GM21447 (cell line): ENCODE measurements around the gene GLRX3.
"Not testable (repeated sequence)": the region's sequence is repeated elsewhere in the genome, so short reads cannot be mapped to it uniquely, and the experiment has no call there.

Experiments
- ATAC-seq: cut with Tn5 transposase; IDR thresholded peaks from one replicate; pipeline ENCODE4 v1.9.1; 2021; ENCODE audit not compliant: unreplicated experiment

GLRX3 gene

DNA sequence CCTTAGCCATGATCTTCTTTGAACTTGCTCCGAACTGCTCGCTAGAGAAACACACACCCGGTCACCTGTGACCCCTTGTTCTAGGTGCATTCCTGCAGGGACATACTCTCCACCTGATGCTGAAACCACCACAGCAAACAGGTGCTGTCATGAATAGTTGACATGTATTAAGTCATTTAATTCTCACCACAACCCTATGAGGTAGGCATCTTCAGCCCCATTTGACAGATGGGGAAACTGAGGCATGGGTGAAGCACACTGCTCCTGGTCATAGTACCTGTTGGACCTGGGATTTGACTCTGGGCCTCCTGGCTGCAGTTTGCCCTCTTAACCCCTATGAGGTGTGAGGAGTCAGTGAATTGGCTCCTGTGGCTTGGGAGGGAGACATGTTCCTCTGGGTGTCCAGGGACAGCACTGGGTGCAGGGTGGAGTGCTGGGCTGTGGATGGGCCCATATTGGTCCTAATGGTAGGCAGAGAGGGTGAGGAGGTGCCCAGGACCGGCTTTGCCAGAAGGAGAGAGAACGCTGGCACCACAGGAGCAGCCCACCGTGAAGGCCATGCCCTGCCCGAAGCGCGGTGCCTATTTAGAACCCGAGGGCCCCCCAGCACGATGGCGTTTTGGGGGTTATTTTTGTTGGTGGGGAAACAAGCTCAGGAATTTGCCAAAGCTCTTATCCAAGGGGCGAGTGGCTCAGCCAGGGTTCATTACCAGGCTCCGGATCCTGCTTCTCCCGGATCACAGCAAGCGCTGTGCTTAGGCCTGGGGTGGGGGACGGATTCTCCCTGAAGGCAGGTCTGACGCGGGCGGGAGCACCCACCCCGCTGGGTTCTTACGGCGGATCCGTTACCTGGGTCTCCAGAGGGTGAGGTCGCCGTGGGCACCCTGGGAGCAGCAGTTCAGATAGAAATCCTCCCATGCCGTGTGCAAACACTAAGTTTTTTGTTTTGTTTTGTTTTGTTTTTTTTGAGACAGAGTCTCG, 52.3 kb downstream of the GLRX3 start:
- no peak for ATAC-seq

GRCh38 chr10:130189608-130190054, 53.4 kb downstream of the GLRX3 start:
- ATAC-seq, result no peak

DNA sequence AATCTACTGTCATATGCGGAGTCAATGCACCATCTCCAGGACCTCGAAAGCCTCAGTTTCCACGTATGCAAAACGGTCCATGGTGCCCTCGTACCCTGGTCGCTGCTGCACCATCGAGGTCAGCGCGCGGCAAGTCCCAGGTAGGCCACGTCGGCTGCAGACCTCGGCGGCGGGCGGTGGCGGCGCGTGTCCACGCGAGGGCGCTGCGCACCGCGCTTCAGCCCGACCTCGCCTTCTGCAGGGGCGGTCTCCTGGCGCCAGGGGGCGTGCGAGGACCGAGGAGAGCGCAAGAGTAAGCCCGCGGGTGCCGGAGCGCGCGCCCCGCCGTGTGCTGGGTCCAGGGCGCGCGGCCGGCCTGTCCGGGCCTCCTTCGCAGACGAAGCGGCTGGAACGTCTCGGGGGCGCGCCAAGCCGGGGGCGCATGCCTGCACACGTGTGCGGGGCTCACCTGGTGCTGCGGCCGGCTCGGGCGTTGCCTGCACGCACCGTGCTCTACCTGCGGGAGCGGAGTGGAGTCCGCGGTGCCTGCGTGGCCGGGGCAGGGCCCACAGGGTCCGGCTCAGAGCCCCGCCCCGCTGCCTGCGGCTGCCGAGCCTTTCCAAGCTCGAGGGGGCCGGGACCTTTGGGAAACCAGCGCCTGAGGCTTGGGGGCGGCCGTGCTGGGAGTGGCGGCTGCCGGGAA, 54.0 kb downstream of the GLRX3 start:
- ATAC-seq, result peak; percentile 81

GRCh38 chr10:130190737-130191115, 54.5 kb downstream of the GLRX3 start:
- ATAC-seq, result no peak

GRCh38 chr10:130191380-130191779, 55.2 kb downstream of the GLRX3 start:
- no peak for ATAC-seq

DNA sequence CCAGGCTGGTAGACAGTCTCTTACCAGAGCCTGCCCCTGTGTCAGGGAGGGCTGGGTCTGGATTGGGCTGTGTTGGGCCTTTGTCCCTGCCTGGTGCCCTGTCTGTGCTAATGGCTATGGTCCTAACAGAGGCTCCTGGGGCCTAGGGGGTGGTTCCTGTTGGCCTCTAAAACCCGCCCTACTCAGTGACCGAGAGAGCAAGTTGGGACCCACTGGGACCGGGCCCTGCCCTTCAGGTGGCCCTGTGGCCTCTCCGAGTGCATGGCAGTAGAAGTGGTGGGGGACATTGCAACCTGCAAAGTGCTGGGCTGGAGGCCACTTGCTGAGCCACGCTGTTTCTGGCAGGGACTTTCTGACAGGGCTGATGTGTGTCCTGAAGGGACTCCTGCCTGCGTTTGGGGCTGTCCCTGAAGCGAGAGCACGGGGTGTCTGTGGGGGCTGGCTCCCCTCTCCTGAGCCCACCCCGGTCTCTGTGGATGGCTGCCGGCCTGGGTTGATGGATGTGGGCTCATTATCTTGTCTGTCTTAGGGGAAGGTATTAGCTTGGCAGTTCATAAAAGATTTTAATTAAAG, 56.2 kb downstream of the GLRX3 start:
- ATAC-seq, result no peak

GRCh38 chr10:130193033-130193432, 56.8 kb downstream of the GLRX3 start:
- no peak for ATAC-seq

DNA sequence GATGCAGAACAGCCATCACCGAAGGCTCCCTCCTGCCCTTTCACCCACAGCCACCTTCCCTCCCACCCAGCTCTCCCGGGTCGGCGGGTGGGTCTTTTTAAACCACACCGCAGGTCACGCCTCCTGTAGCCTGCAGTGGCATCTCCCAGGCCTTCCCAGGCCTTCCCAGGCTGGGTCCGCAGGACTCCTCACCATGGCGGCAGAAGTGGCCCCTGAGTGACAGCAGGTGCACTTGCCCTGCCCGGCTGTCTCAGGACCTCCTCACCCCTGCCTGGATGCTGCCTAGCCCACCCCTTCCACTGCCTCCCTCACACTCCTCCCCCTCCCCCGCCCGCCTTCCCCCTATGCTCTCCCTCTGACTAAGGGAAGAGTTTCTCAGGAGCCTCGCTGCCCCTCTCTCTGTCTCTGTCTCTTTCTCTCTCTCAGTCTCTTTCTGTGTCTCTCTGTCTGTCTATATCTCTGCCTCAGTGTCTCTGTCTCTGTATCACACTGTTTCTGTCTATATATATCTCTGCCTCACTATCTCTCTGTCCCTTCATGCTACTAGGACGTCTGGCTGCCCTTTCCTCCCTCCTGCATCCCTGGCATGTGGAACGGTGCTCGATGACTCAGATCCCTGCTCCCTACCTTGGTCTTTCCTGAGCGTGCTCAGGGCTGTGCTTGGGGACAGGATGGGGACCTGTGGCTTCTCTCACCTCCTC, 57.5 kb downstream of the GLRX3 start:
- no peak for ATAC-seq

GRCh38 chr10:130194194-130194990, 58.2 kb downstream of the GLRX3 start:
- no peak for ATAC-seq

- no peak for ATAC-seq
Measured at GRCh38 chr10:130194991-130195645, 58.9 kb downstream of the GLRX3 start.

GRCh38 chr10:130195746-130196294, 59.6 kb downstream of the GLRX3 start:
- ATAC-seq, result no peak

GRCh38 chr10:130196511-130197487, 60.6 kb downstream of the GLRX3 start:
- ATAC-seq, result no peak

- ATAC-seq, result no peak
Measured at GRCh38 chr10:130198651-130199050, 62.5 kb downstream of the GLRX3 start.

GRCh38 chr10:130200179-130201042, 64.2 kb downstream of the GLRX3 start:
- ATAC-seq, result no peak

DNA sequence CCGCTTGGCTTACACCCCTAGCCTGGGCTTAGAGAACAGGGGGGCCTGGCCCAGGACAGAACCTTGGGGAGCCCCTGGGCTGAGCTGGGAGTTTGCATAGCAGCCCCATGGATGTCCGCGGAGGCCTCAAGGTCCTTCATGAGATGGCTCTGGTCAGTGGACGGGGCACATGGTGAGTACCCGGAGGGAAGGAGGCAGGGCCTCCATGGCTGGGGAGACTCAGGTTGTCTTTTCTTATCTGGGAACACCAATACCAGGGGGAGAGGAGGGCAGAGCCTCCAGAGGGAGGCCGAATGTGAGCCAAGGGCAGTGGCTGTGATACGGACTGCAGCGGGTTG, 64.8 kb downstream of the GLRX3 start:
- no peak for ATAC-seq

GRCh38 chr10:130202150-130202549, 66.0 kb downstream of the GLRX3 start:
- ATAC-seq, result not testable (repeated sequence)

DNA sequence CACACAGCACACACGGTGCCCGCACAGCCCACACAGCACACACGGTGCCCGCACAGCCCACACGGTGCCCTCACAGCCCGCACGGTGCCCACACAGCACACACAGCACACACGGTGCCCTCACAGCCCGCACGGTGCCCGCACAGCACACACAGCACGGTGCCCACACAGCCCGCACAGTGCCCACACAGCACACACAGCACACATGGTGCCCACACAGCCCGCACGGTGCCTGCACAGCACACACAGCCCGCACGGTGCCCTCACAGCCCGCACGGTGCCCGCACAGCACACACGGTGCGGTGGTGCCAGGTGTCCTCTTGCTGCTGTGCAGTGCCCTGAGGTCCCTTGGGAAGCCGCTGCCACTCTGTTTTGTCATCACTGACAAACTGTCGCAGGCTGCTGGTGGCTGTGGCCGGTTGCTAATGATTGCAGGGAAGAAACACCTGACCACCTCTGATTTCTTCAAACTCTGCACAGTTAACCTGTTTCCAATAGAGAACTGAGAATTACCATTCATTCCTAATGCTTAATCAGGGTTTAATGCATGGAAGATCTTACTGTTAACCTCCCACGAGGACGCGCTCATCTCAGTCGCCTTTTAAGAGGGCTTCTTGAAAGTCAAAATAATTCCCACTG, 66.9 kb downstream of the GLRX3 start:
- no peak for ATAC-seq
